ENCODE data around the gene ATP9B.
"Not testable (repeated sequence)": the region's sequence is repeated elsewhere in the genome, so short reads cannot be mapped to it uniquely, and the experiment has no call there.

The ATP9B gene

DNA sequence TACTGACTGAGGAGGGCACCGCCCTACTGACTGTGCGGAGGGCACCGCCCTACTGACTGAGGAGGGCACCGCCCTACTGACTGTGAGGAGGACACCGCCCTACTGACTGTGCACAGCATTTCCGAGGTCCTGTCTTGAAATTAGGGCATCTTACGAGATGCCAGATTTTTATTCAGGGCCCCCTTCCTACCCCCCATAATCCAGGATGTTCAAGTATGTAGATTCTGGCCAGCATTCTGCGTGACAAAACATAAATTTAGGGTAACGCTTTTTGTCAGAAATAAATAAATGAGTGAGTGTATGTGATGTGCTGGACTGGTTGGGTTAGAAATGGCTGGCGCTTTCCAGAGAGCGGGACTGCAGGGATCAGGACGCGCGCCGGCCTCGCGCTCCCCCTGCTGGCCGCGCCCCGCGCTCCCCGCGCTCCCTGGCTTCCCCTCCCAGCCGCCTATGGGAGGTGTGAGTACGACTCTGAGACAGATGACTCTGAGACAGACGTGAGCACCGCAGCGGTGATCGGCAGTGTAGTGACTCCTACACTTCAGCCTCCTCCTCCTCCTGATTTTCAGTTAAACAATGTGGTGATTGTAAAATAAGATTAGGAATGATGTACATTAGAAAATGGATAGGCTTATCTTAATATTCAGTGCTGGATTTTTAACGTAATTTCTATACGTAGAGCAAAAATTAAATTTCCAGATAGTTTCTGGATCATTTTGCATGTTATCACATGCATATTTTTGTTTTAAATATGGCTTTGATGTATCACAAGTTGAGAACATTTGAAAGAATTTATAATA lies 177.3 kb downstream of the ATP9B start:
- DNase-seq, result peak; percentile 1

DNA sequence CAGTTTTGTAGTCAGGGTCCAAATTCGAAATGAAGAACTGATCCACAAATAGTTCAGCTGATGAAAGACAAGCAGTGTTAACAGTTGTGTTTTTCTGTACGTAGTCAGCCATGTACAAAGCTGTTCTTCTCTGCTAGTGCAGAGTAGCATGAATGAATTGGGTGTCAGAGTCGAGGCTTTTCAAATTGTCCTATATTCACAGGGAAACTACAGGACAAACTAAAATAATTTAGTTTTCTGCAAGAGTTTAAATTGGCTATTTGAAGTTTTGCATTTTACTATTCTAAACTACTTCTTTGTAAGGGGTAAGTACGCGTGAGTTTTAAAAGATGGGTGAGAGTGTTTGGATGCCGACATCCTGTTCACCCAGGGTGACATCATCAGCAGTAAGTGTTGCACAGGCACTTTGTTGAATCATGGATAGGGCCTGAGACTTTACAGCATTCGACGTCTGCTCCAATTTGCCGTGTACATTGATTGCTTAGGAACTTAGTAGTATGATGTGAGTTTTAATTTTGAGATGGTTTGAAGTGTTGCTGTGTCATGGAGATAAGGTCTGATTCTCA lies 179.4 kb downstream of the ATP9B start:
- DNase-seq, result no peak

DNA sequence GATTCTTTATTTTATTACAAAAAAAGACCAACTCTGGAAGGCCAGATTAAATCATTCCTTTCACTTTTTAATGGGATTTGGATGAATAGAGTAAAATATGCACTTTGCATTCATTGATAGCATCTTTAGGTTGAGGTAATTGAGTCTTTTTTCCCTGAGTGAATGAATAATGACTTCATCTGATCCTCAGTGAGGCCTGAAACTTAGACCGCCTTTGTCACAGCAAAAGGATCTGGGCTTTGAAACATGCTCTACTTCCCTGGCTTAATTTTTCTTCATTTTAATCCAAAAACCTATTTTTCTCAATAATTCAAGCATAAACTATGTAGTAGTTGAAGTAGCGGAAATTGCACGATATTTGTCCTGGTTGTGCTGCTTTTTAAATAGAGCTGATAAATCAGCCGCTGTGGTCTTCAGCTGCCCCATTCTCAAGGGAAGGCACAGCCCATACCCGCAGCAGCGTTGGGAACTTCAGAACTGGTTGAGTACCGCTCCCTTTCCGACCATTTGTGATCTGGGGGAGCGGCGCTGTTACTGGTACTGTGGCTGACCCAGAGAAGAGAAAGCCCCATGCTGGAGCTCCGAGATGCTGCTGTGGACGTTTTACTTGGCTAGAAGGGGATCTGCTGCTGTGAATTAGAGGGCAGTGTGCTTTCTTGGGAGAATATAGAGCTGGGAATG lies 181.2 kb downstream of the ATP9B start:
- DNase-seq, result no peak

GRCh38 chr18:79251021-79251420 lies 181.8 kb downstream of the ATP9B start:
- no peak for DNase-seq

GRCh38 chr18:79252904-79253633 lies 183.9 kb downstream of the ATP9B start:
- DNase-seq, result no peak

DNA sequence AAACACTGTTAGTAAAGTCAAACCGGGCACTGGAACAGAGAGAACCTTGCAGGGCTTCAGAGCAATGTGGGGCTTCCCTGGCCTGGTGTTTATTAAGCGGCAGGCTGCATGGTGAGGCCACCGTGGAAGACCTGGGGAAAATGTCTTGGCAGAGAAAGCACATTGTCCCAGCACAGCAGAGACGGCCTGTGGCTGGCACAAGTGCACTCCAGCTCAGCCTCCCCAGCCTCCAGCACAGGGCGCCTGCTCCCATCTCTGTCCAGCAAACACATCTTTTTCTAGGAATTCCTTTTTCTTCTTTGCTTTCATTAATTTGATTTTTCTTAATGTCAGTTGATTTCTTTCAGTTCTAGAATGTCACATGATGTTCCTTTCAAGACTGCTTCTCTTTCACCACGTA lies 188.3 kb downstream of the ATP9B start:
- no peak for DNase-seq

- DNase-seq, result no peak
These were observed 189.3 kb downstream of the ATP9B start for GRCh38 chr18:79258447-79258846.

DNA sequence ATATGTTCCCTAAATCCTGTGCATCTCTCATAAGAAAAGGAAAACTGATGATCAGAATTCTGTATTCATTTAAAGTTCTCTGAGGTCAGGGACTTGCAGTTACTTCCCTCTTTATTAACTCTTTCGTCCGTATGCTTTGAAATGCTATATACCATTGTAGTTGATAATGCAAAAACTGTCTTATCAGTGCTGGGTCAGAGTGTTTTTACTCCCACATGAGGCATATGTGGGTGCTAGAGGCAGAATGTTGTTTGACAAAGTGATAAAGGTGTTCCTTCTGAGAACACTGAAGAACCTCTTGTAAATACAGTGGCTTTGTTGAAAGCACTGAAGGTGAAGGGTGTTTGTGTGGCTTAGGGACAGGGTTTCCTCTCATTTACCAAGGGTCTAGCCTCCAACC lies 190.0 kb downstream of the ATP9B start:
- no peak for DNase-seq

- DNase-seq, result no peak
These were observed 190.8 kb downstream of the ATP9B start for GRCh38 chr18:79260023-79260422.

DNA sequence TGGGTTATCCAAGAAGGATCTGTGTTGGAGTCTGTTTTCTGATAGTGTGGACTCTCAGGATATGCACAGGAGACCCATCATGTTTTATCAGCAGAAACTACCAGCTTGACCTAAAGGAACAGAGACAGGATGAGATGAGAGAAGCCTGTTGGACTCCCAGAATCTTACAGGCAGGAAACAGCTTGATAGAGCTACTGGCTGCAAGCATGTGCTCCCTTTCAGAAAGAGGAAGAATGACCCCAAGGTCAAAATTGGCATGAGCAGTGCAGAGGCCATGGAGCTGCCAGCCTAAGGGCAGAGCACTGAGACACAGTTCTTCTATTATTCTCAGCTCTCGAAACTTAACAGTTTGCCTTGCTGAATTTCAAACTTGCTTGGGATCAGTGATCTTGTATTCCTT lies 191.3 kb downstream of the ATP9B start:
- no peak for DNase-seq

DNA sequence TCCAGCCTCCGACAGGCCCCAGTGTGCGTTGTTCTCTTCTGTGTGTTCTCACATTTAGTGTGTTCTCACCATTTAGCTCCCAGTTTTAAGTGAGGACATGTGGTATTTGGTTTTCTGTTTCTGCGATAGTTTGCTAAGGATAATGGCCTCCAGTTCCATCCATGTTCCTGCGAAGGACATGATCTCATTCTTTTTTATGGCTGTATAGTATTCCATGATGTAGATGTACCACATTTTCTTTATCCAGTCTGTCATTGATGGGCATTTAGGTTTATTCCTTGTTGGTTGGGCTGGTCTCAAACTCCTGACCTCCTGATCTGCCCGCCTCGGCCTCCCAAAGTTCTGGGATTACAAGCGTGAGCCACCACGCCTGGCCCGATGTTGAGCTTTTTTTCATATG lies 195.9 kb downstream of the ATP9B start:
- not testable (repeated sequence) for DNase-seq

GRCh38 chr18:79271812-79272211 lies 202.6 kb downstream of the ATP9B start:
- DNase-seq, result not testable (repeated sequence)

- no peak for DNase-seq
These were observed 203.7 kb downstream of the ATP9B start for GRCh38 chr18:79272916-79273315.

DNA sequence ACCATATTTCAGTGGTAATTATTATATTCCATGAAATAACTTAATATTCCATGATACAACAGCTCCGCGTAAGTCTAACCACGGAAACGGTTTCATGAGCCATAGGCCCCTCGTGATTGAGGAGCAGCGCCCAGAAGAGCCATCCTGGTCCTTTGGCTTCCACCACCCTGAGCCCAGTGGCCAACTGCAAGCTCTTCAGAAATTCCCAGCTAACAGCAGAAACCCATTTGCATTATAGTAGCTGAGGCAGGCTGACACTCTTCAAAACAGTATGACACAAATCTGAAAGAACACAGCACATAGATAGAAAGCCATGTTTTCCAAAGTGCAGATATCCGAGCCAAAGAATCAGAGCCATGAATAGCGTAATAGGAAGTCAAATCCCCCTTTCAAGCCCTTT lies 205.6 kb downstream of the ATP9B start:
- no peak for DNase-seq

DNA sequence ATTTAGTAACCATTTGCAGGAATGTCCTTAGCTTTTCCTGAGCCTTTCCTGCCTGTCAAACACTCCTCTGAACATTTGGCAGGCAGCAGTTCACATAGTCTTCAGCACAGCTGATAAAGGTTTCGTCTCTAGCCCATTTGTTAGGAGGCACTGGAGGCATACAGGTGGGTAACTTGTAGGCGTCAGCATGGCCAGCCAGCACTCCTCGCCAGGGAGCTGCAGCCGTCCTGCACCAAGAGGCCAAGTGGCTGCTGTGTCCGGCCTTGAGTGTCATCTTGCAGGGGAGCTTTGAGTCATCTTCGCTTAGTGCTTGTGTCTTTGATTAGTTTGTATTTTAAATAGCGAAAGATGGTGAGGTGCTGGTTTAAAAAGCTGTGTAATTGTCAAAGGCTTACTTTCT lies 206.3 kb downstream of the ATP9B start:
- no peak for DNase-seq

GRCh38 chr18:79275992-79276391 lies 206.8 kb downstream of the ATP9B start:
- DNase-seq, result no peak

- DNase-seq, result no peak
These were observed 209.7 kb downstream of the ATP9B start for GRCh38 chr18:79278896-79279295.

DNA sequence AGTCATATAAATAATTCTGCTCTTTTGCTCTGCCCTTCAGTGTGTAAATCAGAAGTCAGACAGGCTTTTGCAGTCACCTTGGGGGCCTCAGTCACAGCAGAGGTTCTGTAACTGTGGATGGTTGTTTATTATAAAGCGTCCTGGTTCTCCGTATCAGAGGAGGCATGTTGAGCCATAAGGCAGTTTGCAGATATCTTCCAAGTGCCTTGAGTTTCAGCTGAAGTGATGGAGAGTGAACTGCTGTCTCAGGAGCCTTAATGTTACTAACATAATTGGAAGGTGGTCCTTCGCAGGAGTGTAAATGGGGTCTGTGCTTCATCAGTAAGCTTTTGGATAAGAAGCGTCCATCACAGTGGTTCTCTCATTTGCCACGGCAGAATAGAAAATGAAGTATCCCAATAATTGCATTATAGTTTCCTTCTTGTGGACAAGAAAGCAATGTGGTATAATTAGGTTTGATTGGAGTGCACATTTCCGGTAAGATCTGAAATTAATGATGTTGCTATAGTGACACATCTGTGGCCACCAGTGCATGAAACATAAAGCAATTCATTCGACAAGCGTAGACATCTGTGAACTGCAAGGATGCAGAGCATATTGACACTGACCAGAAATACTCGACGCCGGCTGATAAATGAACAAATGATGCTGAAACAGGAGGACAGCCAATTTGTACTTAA lies 214.1 kb downstream of the ATP9B start:
- DNase-seq, result no peak

- DNase-seq, result no peak
These were observed 214.7 kb downstream of the ATP9B start for GRCh38 chr18:79283929-79284328.

GRCh38 chr18:79285191-79285590 lies 216.0 kb downstream of the ATP9B start:
- DNase-seq, result not testable (repeated sequence)

DNA sequence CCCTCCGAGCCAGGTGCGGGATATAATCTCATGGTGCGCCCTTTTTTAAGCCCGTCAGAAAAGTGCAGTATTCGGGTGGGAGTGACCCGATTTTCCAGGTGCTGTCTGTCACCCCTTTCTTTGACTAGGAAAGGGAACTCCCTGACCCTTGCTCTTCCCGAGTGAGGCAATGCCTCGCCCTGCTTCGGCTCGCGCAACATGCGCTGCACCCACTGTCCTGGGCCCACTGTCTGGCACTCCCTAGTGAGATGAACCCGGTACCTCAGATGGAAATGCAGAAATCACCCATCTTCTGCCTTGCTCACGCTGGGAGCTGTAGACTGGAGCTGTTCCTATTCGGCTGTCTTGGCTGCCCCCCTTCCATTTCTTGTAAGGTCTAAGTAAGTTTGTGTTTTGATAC lies 221.2 kb downstream of the ATP9B start:
- DNase-seq, result not testable (repeated sequence)

DNA sequence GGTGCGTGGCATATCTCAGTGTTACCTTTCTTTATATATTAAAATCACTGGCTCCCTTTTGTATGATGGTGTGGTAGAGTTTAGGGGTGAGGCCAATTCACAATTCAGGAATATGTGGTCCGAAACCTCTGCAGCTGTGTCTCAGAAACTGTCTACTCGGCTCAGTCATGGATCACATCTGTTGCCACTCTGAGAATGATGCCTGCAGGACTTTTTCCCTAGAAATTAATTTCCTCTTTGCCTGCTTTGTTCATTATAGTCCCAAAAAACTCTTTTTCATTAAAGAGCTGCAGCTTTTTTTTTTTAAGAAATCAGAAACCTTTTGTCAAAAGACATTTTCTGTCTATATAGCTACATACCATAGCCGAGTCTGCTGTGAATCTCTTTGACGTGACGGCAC lies 221.7 kb downstream of the ATP9B start:
- no peak for DNase-seq

DNA sequence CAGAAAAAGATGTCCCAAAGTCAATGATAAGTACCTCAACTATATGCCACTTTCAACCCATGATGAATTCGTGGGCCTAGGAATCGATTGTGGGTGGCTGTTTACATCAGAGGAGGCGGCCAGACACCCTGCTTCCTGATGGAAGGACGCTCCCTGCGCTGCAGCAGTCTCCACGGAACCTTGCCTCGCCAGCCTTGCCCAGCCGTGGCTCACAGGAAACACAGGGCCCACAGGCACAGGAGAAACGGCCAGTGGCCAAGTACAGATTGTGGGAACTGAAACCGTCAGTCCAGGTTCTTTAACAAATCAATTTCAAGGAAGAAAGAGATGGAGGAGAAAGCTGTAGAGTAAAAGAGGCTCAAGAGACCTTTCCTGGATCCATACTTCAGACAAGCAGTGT lies 225.0 kb downstream of the ATP9B start:
- DNase-seq, result no peak
